GM23338 (cell line): ENCODE measurements around the gene MAP4K3. TPM values are rescaled to one million over a fixed set of nuclear protein-coding genes. Genes with fewer than 3 reads are reported as not detected.
"Not testable (repeated sequence)": the region's sequence is repeated elsewhere in the genome, so short reads cannot be mapped to it uniquely, and the experiment has no call there.

Experiments
- ATAC-seq: fragments of 200-7000 bp; cut with Tn5 transposase; 3 replicates; pipeline ENCODE4 v1.9.1; 2020
- DNase-seq: peaks from one replicate; pipeline ENCODE4 v3.0.0-alpha.2; 2015; ENCODE audit warnings: low spot score
- H2AFZ ChIP-seq: fragments of 200-600 bp; sonication (generic); 2 replicates; pipeline ENCODE4 v1.8.0; 2016; ENCODE audit warnings: antibody characterized with exemption, mild to moderate bottlenecking, moderate library complexity
- H3F3A ChIP-seq: fragments of 200-600 bp; sonication (generic); replicated peaks from 2 replicates; pipeline ENCODE4 v1.8.0; 2017; ENCODE audit warnings: antibody characterized with exemption, mixed run types, low read depth
- H3K27ac ChIP-seq: fragments of 200-600 bp; sonication (generic); 2 replicates; pipeline ENCODE4 v1.6.1; 2016; ENCODE audit warnings: low read depth
- H3K27me3 ChIP-seq: fragments of 200-600 bp; sonication (generic); 2 replicates; pipeline ENCODE4 v1.8.0; 2016; ENCODE audit warnings: mild to moderate bottlenecking, mixed run types, moderate library complexity; ENCODE audit not compliant: insufficient read depth
- H3K36me3 ChIP-seq: fragments of 200-600 bp; sonication (generic); 2 replicates; pipeline ENCODE4 v1.8.0; 2016; ENCODE audit warnings: mild to moderate bottlenecking; ENCODE audit not compliant: insufficient read depth
- H3K4me1 ChIP-seq: fragments of 200-600 bp; sonication (generic); 2 replicates; pipeline ENCODE4 v1.8.0; 2016; ENCODE audit warnings: mild to moderate bottlenecking, moderate library complexity; ENCODE audit not compliant: insufficient read depth
- H3K4me2 ChIP-seq: fragments of 200-600 bp; sonication (generic); 2 replicates; pipeline ENCODE4 v1.7.1; 2017; ENCODE audit warnings: mixed run types
- H3K4me3 ChIP-seq: fragments of 200-600 bp; sonication (generic); 2 replicates; pipeline ENCODE4 v1.6.1; 2016; ENCODE audit warnings: mixed run types
- H3K79me2 ChIP-seq: fragments of 200-600 bp; sonication (generic); replicated peaks from 2 replicates; pipeline ENCODE4 v1.8.0; 2017; ENCODE audit warnings: mild to moderate bottlenecking; ENCODE audit not compliant: insufficient read depth
- H3K9me2 ChIP-seq: fragments of 200-600 bp; sonication (generic); 2 replicates; pipeline ENCODE4 v1.8.0; 2017; ENCODE audit not compliant: insufficient read depth
- H4K20me1 ChIP-seq: fragments of 200-600 bp; sonication (generic); replicated peaks from 2 replicates; pipeline ENCODE4 v1.8.0; 2017; ENCODE audit warnings: mild to moderate bottlenecking; ENCODE audit not compliant: insufficient read depth
- H3K27ac Mint-ChIP-seq: 2 replicates; pipeline ENCODE4 v1.8.0; 2020; ENCODE audit warnings: inconsistent platforms, mild to moderate bottlenecking, moderate library complexity, mixed read lengths
- H3K27me3 Mint-ChIP-seq: 3 replicates; pipeline ENCODE4 v1.8.0; 2022; ENCODE audit warnings: low read depth, mild to moderate bottlenecking, moderate library complexity, mixed read lengths, inconsistent platforms; ENCODE audit not compliant: insufficient read depth, poor library complexity
- H3K36me3 Mint-ChIP-seq: 3 replicates; pipeline ENCODE4 v1.8.0; 2021; ENCODE audit warnings: low read depth, mild to moderate bottlenecking, inconsistent platforms, moderate library complexity, mixed read lengths
- H3K4me1 Mint-ChIP-seq: 3 replicates; pipeline ENCODE4 v1.8.0; 2020; ENCODE audit warnings: mild to moderate bottlenecking, inconsistent platforms, mixed read lengths
- H3K4me3 Mint-ChIP-seq: 3 replicates; pipeline ENCODE4 v1.8.0; 2021; ENCODE audit warnings: moderate library complexity, mild to moderate bottlenecking, inconsistent platforms, mixed read lengths
- H3K9me3 Mint-ChIP-seq: 3 replicates; pipeline ENCODE4 v1.8.0; 2020; ENCODE audit warnings: moderate library complexity, mild to moderate bottlenecking, inconsistent platforms, mixed read lengths
- CREB1 ChIP-seq: fragments of 250-450 bp; sonication (Bioruptor Pico); IDR thresholded peaks from 2 replicates; pipeline ENCODE4 v1.5.0; 2020; ENCODE audit warnings: low read depth, mild to moderate bottlenecking, moderate library complexity
- CTCF ChIP-seq, 2 experiments: fragments of 200-600 bp in 1 of 2; sonication (generic) in 1 of 2; conservative IDR thresholded peaks; 2 replicates each; pipeline versions ENCODE4 v1.5.1 to v1.6.1; 2016 to 2017; ENCODE audit warnings: antibody characterized with exemption in 2 of 2, low read depth in 2 of 2, mild to moderate bottlenecking in 2 of 2, moderate library complexity in 1 of 2
- ETS1 ChIP-seq: IDR thresholded peaks from 2 replicates; pipeline ENCODE4 v1.6.1; 2016; ENCODE audit warnings: antibody characterized with exemption
- JUNB ChIP-seq: IDR thresholded peaks from one replicate; pipeline ENCODE4 v1.6.1; 2016; ENCODE audit warnings: antibody characterized with exemption; ENCODE audit not compliant: unreplicated experiment
- NANOG ChIP-seq: IDR thresholded peaks from 2 replicates; pipeline ENCODE4 v1.6.1; 2016; ENCODE audit warnings: antibody characterized with exemption, borderline replicate concordance
- POLR2AphosphoS5 ChIP-seq: IDR thresholded peaks from 2 replicates; pipeline ENCODE4 v1.6.1; 2016; ENCODE audit warnings: antibody characterized with exemption, low read depth
- REST ChIP-seq: IDR thresholded peaks from one replicate; pipeline ENCODE4 v1.6.1; 2018; ENCODE audit warnings: antibody characterized with exemption; ENCODE audit not compliant: unreplicated experiment
- STAT1 ChIP-seq: IDR thresholded peaks from one replicate; pipeline ENCODE4 v1.6.1; 2016; ENCODE audit warnings: antibody characterized with exemption; ENCODE audit not compliant: unreplicated experiment
- ZNF331 ChIP-seq: fragments of 250-450 bp; sonication (Bioruptor Pico); IDR thresholded peaks from 2 replicates; pipeline ENCODE4 v1.5.0; 2020; ENCODE audit warnings: low read depth, mild to moderate bottlenecking, moderate library complexity
- polyA plus RNA-seq: library from polyadenylated mRNA; unstranded; fragments of >200 nt; fragmentation: Nextera tagmentation; extraction: Ambion mirVana; gene quantifications from 2 replicates; pipeline ENCODE4 v1.2.1, GENCODE V29; 2016
- total RNA-seq: library from RNA; depleted of rRNA; stranded (reverse); fragments of >200 nt; shearing (Covaris generic); gene quantifications from 2 replicates; pipeline ENCODE4 v1.2.3, GENCODE V29; 2014

The MAP4K3 gene
- total and polyA plus RNA-seq, 2 experiments from 2014 or later, result 33.0 to 90.7 TPM

- H3K27me3 Mint-ChIP-seq, H3K4me3 Mint-ChIP-seq, H3K36me3 ChIP-seq, ATAC-seq, H2AFZ ChIP-seq, H3K4me3 ChIP-seq, H4K20me1 ChIP-seq, H3K9me3 Mint-ChIP-seq, H3K27ac ChIP-seq, H3F3A ChIP-seq, H3K27ac Mint-ChIP-seq, DNase-seq, H3K9me2 ChIP-seq, H3K27me3 ChIP-seq, H3K4me2 ChIP-seq: not testable (repeated sequence)
- Histone ChIP-seq H3K79me2 (peaks cover 99% of the 10 kb centered on the region), H3K4me1 (peaks cover 41% of the 10 kb centered on the region)
- Mint-ChIP-seq H3K4me1 (peaks cover 52% of the 10 kb centered on the region), H3K36me3 (peaks cover 26% of the 10 kb centered on the region; the same call in 2 of the 3 replicates)
Observed at GRCh38 chr2:39384071-39384470, 53.0 kb downstream of the MAP4K3 start.

- Mint-ChIP-seq H3K9me3 (peaks cover 9% of the 10 kb centered on the region; the same call in 2 of the 3 replicates), H3K27ac (no peak overlapping the region)
- TF ChIP-seq CTCF (conservative IDR thresholded peaks at IDR 0.05; ENCODE audit: low read depth in 2 of 2), result no peak
- TF ChIP-seq NANOG, result no peak
- TF ChIP-seq ETS1, result no peak
- no peak for TF ChIP-seq CREB1 (CRISPR knock-in tag)
- TF ChIP-seq JUNB, result no peak
- no peak for TF ChIP-seq STAT1
- TF ChIP-seq POLR2AphosphoS5, result no peak
Observed at GRCh38 chr2:39383146-39383545, 53.9 kb downstream of the MAP4K3 start.

GRCh38 chr2:39381653-39382052, 55.4 kb downstream of the MAP4K3 start:
- H3K4me3 Mint-ChIP-seq, result no peak overlapping the region
- DNase-seq (peak; percentile 59), ATAC-seq (peak; percentile 90)
- peaks cover 55% of the 10 kb centered on the region for H3K4me1 ChIP-seq
- peaks cover 5% of the 10 kb centered on the region; the same call in 1 of the 2 replicates for H3K36me3 ChIP-seq
- H3K4me2 ChIP-seq, result peak overlapping the region; percentile 57
- H2AFZ ChIP-seq, result no peak overlapping the region
- TF ChIP-seq REST (no peak), CREB1 (CRISPR knock-in tag) (no peak), CTCF (conservative IDR thresholded peaks at IDR 0.05; ENCODE audit: low read depth in 2 of 2) (peak in 1 of 2 experiments; percentile 20; a peak in 2 of 4 replicates), ZNF331 (CRISPR knock-in tag) (no peak)
- H3K27me3 ChIP-seq, result no peaks in the 10 kb centered on the region
- H3K79me2 ChIP-seq, result peaks cover 96% of the 10 kb centered on the region
- H3K9me3 Mint-ChIP-seq, result peaks cover 9% of the 10 kb centered on the region; the same call in 1 of the 3 replicates
- H3K27ac Mint-ChIP-seq, result no peak overlapping the region; the same call in 1 of the 2 replicates
- H3K4me3 ChIP-seq, result no peak overlapping the region
- H3K27ac ChIP-seq, result peak overlapping the region; percentile 40; the same call in 1 of the 2 replicates
- H3F3A ChIP-seq, result no peaks in the 10 kb centered on the region
- no peaks in the 10 kb centered on the region for H3K9me2 ChIP-seq
- H3K36me3 Mint-ChIP-seq, result peaks cover 21% of the 10 kb centered on the region; the same call in 2 of the 3 replicates
- H3K4me1 Mint-ChIP-seq, result peaks cover 49% of the 10 kb centered on the region
- no peaks in the 10 kb centered on the region for H4K20me1 ChIP-seq
- peaks cover 2% of the 10 kb centered on the region for H3K27me3 Mint-ChIP-seq

More at GRCh38 chr2:39383146-39383545, 53.9 kb downstream of the MAP4K3 start:
- Mint-ChIP-seq H3K36me3 (peaks cover 26% of the 10 kb centered on the region; the same call in 2 of the 3 replicates), H3K4me1 (peaks cover 47% of the 10 kb centered on the region), H3K4me3 (no peak overlapping the region), H3K27me3 (peaks cover 2% of the 10 kb centered on the region)
- H3F3A ChIP-seq, result no peaks in the 10 kb centered on the region
- H4K20me1 ChIP-seq, result no peaks in the 10 kb centered on the region
- H3K79me2 ChIP-seq, result peaks cover 99% of the 10 kb centered on the region
- H2AFZ ChIP-seq, result no peak overlapping the region
- DNase-seq (no peak), ATAC-seq (no peak)
- H3K27ac ChIP-seq, result peak overlapping the region; percentile 41; the same call in 1 of the 2 replicates
- no peaks in the 10 kb centered on the region for H3K9me2 ChIP-seq
- peaks cover 5% of the 10 kb centered on the region; the same call in 1 of the 2 replicates for H3K36me3 ChIP-seq
- no peak overlapping the region for H3K4me3 ChIP-seq
- H3K4me1 ChIP-seq, result peaks cover 45% of the 10 kb centered on the region
- no peaks in the 10 kb centered on the region for H3K27me3 ChIP-seq
- H3K4me2 ChIP-seq, result no peak overlapping the region
